OCI-LY7 (cell line): ENCODE measurements around the gene SEC31A.
A peak's percentile ranks its signal among the peaks of the same experiment; 100 is the strongest.

Experiments used
- CTCF ChIP-seq: fragments of 200-600 bp; sonication (generic); conservative IDR thresholded peaks from 2 replicates; pipeline ENCODE4 v1.5.1; 2014; ENCODE audit warnings: mild to moderate bottlenecking, antibody characterized with exemption, low read length, moderate library complexity, mixed read lengths
- EZH2phosphoT487 ChIP-seq: fragments of 200-600 bp; sonication (generic); IDR thresholded peaks from 2 replicates; pipeline ENCODE4 v1.6.1; 2018; ENCODE audit warnings: low read depth, borderline replicate concordance, mild to moderate bottlenecking, mixed run types, antibody characterized with exemption, low read length, moderate library complexity, mixed read lengths

- TF ChIP-seq CTCF (peak; percentile 44), EZH2phosphoT487 (no peak)
These were observed at the start of gene SEC31A for GRCh38 chr4:82890901-82891706.
